ENCODE data around the gene KIAA1614.

DNA sequence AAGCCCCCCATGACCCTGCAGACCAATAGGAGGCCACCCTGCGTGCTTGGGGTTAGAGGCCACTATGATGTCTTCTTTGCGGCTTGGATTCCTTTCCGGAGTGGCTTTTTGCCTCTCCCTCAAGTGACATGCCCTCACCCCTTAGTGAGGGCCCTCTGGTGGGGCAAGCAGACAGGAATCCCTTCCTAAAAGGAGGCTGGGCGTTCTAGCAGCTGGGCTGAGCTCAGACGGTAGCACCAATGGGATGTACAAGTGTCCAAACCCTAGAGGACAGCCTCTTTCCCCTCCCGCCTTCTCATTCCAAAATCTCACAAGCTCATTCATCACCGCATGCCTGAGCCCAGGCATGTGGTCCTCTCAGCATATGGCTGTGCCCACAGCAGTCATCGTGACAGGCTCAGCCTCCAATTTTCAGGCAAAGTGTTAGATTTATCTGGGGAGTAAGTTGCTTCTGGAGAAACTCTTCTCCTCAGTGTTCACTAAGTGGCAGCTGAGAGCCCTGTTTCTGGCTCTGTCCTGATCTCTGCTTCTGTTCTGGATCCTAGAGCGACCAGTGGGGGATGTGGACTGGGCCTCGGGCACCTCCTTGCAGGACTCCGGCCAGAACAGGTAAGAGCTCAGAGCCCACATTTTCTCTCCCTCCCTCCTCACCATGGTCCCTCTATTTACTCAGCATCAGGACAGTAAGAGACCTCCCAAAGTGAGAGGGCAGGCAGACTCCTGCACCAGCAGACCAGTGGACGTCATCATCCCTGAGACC is 4.8 kb downstream of the KIAA1614 start:
- TF ChIP-seq, protein P1, sequence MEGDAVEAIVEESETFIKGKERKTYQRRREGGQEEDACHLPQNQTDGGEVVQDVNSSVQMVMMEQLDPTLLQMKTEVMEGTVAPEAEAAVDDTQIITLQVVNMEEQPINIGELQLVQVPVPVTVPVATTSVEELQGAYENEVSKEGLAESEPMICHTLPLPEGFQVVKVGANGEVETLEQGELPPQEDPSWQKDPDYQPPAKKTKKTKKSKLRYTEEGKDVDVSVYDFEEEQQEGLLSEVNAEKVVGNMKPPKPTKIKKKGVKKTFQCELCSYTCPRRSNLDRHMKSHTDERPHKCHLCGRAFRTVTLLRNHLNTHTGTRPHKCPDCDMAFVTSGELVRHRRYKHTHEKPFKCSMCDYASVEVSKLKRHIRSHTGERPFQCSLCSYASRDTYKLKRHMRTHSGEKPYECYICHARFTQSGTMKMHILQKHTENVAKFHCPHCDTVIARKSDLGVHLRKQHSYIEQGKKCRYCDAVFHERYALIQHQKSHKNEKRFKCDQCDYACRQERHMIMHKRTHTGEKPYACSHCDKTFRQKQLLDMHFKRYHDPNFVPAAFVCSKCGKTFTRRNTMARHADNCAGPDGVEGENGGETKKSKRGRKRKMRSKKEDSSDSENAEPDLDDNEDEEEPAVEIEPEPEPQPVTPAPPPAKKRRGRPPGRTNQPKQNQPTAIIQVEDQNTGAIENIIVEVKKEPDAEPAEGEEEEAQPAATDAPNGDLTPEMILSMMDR (IDR thresholded peaks at IDR 0.05; ENCODE audit: low read depth, low read length) = peak; percentile 64
- no peak for TF ChIP-seq EZH2phosphoT487 (IDR thresholded peaks at IDR 0.05; ENCODE audit: low read depth)
